Heart right ventricle (tissue), 16 donors: ENCODE results near the gene MAPK11. TPM values are rescaled to one million over a fixed set of nuclear protein-coding genes. Genes with fewer than 3 reads are reported as not detected.
A peak's percentile ranks its signal among the peaks of the same experiment; 100 is the strongest.

Experiments
- ATAC-seq, 8 donors: fragments of 200-7000 bp; cut with Tn5 transposase; one replicate each; pipeline ENCODE4 v1.9.1; 2020; ENCODE audit warnings: mild to moderate bottlenecking in 8 of 8, moderate library complexity in 8 of 8, moderate number of reproducible peaks in 1 of 8
- DNase-seq, 2 donors: peaks; one replicate each; pipeline ENCODE4 v3.0.0-alpha.2; 2020
- H3K27ac ChIP-seq, 10 donors: fragments of 200-600 bp; sonication (generic) in 2 of 10; one replicate each; pipeline versions ENCODE4 v1.5.0 to v1.8.0; 2020 to 2022; ENCODE audit warnings: mild to moderate bottlenecking in 3 of 10
- H3K27me3 ChIP-seq, 7 donors: fragments of 200-600 bp; one replicate each; pipeline ENCODE4 v1.8.0; 2021 to 2022; ENCODE audit warnings: mild to moderate bottlenecking in 2 of 7
- H3K36me3 ChIP-seq, 9 donors: fragments of 200-600 bp; sonication (generic) in 1 of 9; one replicate each; pipeline versions ENCODE4 v1.5.0 to v1.8.0; 2020 to 2022; ENCODE audit warnings: mild to moderate bottlenecking in 2 of 9
- H3K4me1 ChIP-seq, 9 donors: fragments of 200-600 bp; sonication (generic) in 1 of 9; one replicate each; pipeline versions ENCODE4 v1.5.0 to v1.8.0; 2020 to 2022; ENCODE audit warnings: mild to moderate bottlenecking in 4 of 9
- H3K4me3 ChIP-seq, 10 donors: fragments of 200-600 bp; sonication (generic) in 2 of 10; one replicate each; pipeline versions ENCODE4 v1.5.0 to v1.8.0; 2020 to 2022; ENCODE audit warnings: mild to moderate bottlenecking in 7 of 10, moderate library complexity in 2 of 10
- H3K9me3 ChIP-seq, 11 donors: fragments of 200-600 bp in 10 of 11; sonication (generic) in 2 of 11; one replicate each; pipeline versions ENCODE4 v1.5.0 to v1.8.0; 2013 to 2022; ENCODE audit warnings: mild to moderate bottlenecking in 2 of 11, control low read depth in 1 of 11, moderate library complexity in 1 of 11
- CTCF ChIP-seq, 9 donors: fragments of 200-600 bp; sonication (generic) in 2 of 9; IDR thresholded peaks; one replicate each; pipeline versions ENCODE4 v1.5.0 to v1.8.0; 2021 to 2022; ENCODE audit warnings: antibody characterized with exemption in 9 of 9, mild to moderate bottlenecking in 5 of 9, moderate library complexity in 1 of 9
- WGBS, 2 donors: extraction: QIAGEN DNeasy Blood & Tissue Kit; methylation state at CpG; one replicate each; pipeline ENCODE4 v1.1.7; 2013; ENCODE audit warnings: inconsistent platforms in 1 of 2; 5-methylcytosine and 5-hydroxymethylcytosine counted together
- intact Hi-C, 10 donors: fragments of 100-400 bp; cut with DNase I; formaldehyde crosslinking; loops; one replicate each; pipeline versions ENCODE4 v1.11.1 to v1.14.2; 2022
- polyA plus RNA-seq, 2 donors: library from polyadenylated mRNA; stranded (reverse); fragments of 200-250 nt; gene quantifications; one replicate each; pipeline ENCODE4 v1.2.3, GENCODE V29; 2013
- total RNA-seq, 10 donors: library from RNA; stranded (reverse); fragmentation: NEBNext Ultra II Directional in 3 of 10; extraction: Animal tissue kit (Norgen Biotek cat#: 25700) in 3 of 10; gene quantifications; one replicate each; pipeline versions ENCODE4 v1.2.1 to v1.2.4, GENCODE V29; 2021 to 2023
- donor health status: Arrhythmogenic right ventricular cardiomyopathy.
- donor health status: ischemic (EF 13 %, LVEDD 7.1; RV severe dilation, severe dysfunction).
- donor health status: healthy with polysubstance abuse.
- donor health status: DM: no; HTN: yes; CAD: no.
- donor health status: DM: no; HTN: no; CAD: no.
- donor health status: ischemic (EF 25% LVEDD 6.9; RV normal size, moderate dysfunction).
- donor health status: ischemic (EF 25% LVEDD 5.7; RV mildly dilated, moderate dysfunction).
- donor health status: healthy.
- donor health status: DM: yes; HTN: yes; CAD: no.
- donor health status: Ischemic cardiomyopathy.
- donor health status: ischemic (EF 35%, LVEDD 5.7; RV mildly dilated, moderate dysfunction).
- donor health status: nonischemic (EF 11% LVEDD 7.7; RV severe dilation, severe dysfunction).
- donor health status: DM: yes; HTN: yes; CAD: no.
- donor health status: PGD.
- donor health status: ischemic (EF 29% LVEDD 5.4; RV normal size, mild dysfunction).
- donor health status: nonischemic (EF 23%, LVEDD 6.1; RV moderate dilation, normal function).

MAPK11 gene
- total and polyA plus RNA-seq, 12 donors: 4.3 to 18.0 (median 7.2) TPM

GRCh38 chr22:50219800-50220602 is 50.2 kb downstream of the MAPK11 start:
- Histone ChIP-seq H3K4me3 (no peak overlapping the region), H3K27ac (no peak overlapping the region), H3K36me3 (peaks cover 10 to 99% (median 63%) of the 10 kb centered on the region in 9 donors), H3K4me1 (peaks cover 0 to 15% (median 6%) of the 10 kb centered on the region in 9 donors), H3K9me3 (no peaks in the 10 kb centered on the region), H3K27me3 (no peaks in the 10 kb centered on the region)
- no peak for TF ChIP-seq CTCF (IDR thresholded peaks at IDR 0.05)
- 87 to 88% methylated on average over 23 to 25 of the region's 25 CpGs for WGBS, 2 donors
- intact Hi-C loops: no loop called here
- DNase-seq (no peak), ATAC-seq (peak in 3 of 8 donors; percentile 0 to 5 (median 2))

- no peak overlapping the region for H3K27ac ChIP-seq
- peak; percentile 76 to 85 (median 82) for ATAC-seq
- TF ChIP-seq CTCF (IDR thresholded peaks at IDR 0.05): no peak
Measured at GRCh38 chr22:50218996-50219727, 51.0 kb downstream of the MAPK11 start.

GRCh38 chr22:50218153-50218995 is 51.8 kb downstream of the MAPK11 start:
- TF ChIP-seq CTCF (IDR thresholded peaks at IDR 0.05): no peak
- peaks cover 0 to 15% (median 6%) of the 10 kb centered on the region in 9 donors for H3K4me1 ChIP-seq
- intact Hi-C loops: no loop called here
- H3K27me3 ChIP-seq: no peaks in the 10 kb centered on the region
- H3K36me3 ChIP-seq: peaks cover 10 to 99% (median 56%) of the 10 kb centered on the region in 9 donors
- 70 to 83% methylated on average over 40 to 43 of the region's 43 CpGs for WGBS, 2 donors
- no peak overlapping the region for H3K27ac ChIP-seq
- DNase-seq (no peak), ATAC-seq (peak in 5 of 8 donors; percentile 0 to 16 (median 2))
- no peaks in the 10 kb centered on the region for H3K9me3 ChIP-seq
- no peak overlapping the region for H3K4me3 ChIP-seq

More at GRCh38 chr22:50218996-50219727, 51.0 kb downstream of the MAPK11 start:
- DNase-seq: peak; percentile 83 to 90
- Histone ChIP-seq H3K4me1 (peaks cover 0 to 15% (median 6%) of the 10 kb centered on the region in 9 donors), H3K27me3 (no peaks in the 10 kb centered on the region), H3K36me3 (peaks cover 10 to 99% (median 56%) of the 10 kb centered on the region in 9 donors), H3K9me3 (no peaks in the 10 kb centered on the region), H3K4me3 (no peak overlapping the region)
- WGBS, 2 donors: 69 to 71% methylated on average over 42 of the region's 42 CpGs
- intact Hi-C loops: no loop called here
